C4-2B (cell line): ENCODE results near the gene RAPGEF3.

Source experiments
- ZFX ChIP-seq: fragments of 450-650 bp; IDR thresholded peaks from 2 replicates; pipeline ENCODE4 v1.6.1; 2017
- TF ChIP-seq, protein P1 (sequence below): fragments of 450-650 bp; conservative IDR thresholded peaks from 2 replicates; pipeline ENCODE4 v1.5.1; 2017; ENCODE audit warnings: mild to moderate bottlenecking

DNA sequence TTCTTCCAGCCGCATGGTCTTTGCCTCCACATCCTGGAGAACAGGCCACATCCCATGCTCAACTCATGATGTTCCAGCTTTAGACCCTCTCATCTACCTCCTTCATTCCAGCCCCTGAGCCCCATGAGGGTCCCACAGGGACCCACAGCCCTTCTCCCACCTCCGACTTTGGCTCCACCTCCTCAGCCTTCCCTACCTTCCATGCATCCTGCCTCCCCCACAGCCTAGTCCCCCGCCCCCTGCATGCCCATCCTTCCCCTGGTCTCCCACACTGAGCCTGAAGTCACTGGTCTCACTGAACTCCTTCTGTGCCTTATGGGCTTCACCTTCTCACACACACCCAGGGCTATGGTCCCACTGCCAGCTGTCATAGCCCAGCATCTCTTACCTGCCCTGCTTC is 9.8 kb downstream of the RAPGEF3 start:
- TF ChIP-seq, protein P1, sequence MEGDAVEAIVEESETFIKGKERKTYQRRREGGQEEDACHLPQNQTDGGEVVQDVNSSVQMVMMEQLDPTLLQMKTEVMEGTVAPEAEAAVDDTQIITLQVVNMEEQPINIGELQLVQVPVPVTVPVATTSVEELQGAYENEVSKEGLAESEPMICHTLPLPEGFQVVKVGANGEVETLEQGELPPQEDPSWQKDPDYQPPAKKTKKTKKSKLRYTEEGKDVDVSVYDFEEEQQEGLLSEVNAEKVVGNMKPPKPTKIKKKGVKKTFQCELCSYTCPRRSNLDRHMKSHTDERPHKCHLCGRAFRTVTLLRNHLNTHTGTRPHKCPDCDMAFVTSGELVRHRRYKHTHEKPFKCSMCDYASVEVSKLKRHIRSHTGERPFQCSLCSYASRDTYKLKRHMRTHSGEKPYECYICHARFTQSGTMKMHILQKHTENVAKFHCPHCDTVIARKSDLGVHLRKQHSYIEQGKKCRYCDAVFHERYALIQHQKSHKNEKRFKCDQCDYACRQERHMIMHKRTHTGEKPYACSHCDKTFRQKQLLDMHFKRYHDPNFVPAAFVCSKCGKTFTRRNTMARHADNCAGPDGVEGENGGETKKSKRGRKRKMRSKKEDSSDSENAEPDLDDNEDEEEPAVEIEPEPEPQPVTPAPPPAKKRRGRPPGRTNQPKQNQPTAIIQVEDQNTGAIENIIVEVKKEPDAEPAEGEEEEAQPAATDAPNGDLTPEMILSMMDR: no peak
- no peak for TF ChIP-seq ZFX
